ENCODE data around the gene TBC1D16.

Gene TBC1D16

DNA sequence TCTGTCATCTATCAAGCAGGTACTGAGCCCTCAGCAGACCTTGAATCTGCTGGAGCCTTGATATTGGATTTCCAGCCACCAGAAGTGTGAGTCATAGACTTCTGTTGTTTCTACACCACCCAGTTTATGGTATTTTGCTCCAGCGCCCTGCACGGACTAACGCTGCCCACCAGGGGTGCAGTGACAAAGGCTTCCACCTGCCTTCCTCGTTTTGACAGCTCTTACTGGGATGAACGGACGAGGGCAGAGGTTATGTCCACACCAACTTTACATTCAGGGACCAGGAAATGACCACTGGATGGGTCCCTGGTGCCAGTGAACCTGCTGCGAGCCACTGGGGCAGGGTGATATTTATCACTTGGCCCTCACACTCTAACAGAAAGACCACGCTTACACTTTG, 129.8 kb downstream of the TBC1D16 start:
- in situ Hi-C loops (cut with HindIII; ENCODE audit: low sequenced_read_pairs), result no loop called here

DNA sequence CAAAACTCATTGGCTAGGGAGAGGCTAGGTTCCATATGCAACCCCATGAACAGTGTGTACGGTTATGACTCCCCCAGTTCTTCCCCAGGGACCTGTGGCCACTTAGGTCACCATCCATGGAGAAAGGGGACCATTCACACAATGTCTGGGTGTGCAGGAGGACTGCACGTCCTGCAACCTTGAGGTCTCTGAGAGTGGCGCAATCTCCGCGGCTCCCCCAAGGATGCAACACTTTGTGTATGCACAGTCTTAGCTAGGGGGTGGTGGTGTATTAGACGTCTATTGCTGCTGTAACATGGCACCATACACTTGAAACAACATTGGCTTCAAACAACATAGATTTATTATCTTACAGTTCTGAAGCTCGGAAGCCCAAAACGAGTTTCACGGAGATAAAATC, 130.8 kb downstream of the TBC1D16 start:
- in situ Hi-C loops (cut with HindIII; ENCODE audit: low sequenced_read_pairs), result no loop called here

DNA sequence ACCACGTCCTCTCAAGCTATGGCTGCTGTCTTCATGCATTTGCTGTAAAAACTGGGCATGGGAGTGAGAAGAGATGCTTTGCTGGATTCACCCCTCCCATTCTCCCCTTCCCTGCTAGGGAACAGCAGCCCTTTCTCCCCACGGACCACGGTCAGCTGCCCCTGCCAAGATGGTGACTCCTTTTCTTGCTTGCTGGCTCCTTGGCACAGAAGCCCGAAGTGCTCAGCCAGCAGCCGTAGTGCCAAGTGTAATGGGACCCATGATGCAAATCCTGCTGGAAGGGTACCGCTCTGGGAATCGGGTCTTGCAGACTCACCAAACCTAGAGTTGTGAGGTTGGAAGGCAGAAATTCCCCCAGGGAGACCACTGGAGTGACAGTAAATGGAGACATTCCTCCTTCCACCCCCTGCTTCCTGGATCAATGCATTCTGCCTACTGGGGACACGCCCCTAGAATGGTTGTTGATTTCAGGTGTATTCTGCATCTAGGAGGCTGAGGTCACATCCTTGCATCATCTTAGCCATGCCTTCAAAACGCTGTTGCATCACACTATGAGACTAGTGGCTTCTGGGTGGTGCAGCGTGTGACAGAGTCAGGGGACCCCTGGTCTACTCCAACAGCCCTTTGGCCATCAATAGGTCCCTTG, 133.4 kb downstream of the TBC1D16 start:
- in situ Hi-C loops (cut with HindIII; ENCODE audit: low sequenced_read_pairs), result no loop called here

DNA sequence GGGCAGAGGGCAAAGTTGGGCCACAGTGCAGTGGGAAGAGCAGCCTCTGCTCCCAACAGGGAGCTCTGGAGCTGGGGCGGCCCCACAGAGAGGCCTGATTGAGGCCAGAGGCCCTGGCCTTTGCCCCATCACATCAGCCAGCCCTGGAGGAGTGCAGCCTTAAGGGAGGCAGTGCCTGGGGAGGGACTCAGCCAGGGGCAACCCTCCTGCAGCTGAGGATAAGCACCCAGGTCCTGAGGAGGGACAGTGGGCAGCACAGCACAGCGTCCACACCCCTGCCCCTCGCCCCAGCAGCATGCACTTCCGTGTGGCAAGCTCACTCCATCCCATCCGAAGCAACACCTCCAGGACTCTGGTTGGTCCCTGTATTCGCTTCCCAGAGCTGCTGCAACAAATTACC, 134.5 kb downstream of the TBC1D16 start:
- in situ Hi-C loops (cut with HindIII; ENCODE audit: low sequenced_read_pairs), result no loop called here

DNA sequence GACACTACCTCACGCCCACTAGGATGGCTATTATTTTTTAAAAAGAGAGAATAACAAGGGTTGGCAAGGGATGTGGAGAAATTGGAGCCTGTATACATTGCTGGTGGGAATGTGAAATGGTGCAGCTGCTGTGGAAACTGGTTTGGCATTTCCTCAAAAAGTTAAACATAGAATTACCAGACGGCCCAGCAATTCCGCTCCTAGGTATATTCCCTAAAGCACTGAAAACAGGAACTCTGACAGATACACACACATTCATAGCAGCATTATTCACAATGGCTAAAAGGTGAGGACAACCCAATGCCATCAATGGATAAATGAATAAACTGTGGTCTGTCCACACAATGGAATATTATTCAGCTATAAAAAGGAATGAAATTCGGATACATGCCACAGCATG, 136.1 kb downstream of the TBC1D16 start:
- in situ Hi-C loops (cut with HindIII; ENCODE audit: low sequenced_read_pairs), result no loop called here

DNA sequence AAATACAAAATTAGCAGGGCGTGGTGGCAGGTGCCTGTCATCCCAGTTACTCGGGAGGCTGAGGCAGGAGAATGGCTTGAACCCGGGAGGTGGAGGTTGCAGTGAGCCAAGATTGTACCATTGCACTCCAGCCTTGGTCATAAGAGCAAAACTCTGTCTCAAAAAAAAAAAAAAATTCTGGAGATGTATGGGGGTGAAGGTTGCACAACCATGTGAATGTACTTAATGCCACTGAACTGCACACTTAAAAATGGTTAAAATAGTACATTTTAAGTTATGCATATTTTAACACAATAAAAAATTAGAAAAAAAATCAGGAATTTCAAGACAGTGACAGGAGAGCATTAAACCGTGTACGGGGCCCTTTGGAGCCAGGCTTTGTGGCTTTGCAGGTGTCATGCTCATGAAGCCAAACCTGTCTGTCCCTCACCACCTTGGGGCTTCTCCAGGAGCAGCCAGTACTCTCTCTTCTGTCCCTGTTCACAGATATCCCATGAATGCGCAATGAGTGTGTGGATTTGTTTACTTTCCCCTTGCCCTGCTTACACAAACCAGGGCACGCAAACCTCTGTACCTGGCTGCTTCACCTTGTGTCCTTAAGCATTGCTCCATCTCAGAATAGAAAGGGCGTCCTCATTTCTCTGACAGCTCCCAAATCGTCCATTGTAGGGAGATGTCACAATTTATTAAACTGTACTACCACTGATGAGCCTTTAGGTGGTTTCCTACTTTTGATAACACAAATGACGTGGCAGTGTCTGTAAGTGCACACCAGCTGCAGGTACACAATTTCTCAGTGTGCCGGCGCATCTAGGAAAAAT, 138.2 kb downstream of the TBC1D16 start:
- in situ Hi-C loops (cut with HindIII; ENCODE audit: low sequenced_read_pairs), result no loop called here

DNA sequence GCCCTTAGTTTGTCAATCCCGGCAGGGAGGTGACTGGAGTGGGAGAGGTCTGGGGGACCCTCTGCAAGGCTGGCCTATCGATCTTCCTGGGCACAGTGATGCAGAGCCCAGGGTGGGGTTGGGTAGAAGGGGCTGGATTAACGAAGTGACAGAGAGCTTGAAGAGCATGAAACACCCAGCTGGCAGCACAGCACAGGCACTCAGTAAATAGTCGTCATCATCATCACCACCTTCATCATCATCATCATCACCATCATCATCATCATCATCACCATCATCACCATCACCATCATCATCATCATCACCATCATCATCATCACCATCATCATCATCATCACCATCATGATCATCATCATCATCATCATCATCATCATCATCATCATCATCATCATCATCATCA, 142.2 kb downstream of the TBC1D16 start:
- in situ Hi-C loops (cut with HindIII; ENCODE audit: low sequenced_read_pairs), result loop anchor here (5.0 kb wide), 3 partner anchors 34 to 86 kb away; no protein-coding TSS in a partner anchor

DNA sequence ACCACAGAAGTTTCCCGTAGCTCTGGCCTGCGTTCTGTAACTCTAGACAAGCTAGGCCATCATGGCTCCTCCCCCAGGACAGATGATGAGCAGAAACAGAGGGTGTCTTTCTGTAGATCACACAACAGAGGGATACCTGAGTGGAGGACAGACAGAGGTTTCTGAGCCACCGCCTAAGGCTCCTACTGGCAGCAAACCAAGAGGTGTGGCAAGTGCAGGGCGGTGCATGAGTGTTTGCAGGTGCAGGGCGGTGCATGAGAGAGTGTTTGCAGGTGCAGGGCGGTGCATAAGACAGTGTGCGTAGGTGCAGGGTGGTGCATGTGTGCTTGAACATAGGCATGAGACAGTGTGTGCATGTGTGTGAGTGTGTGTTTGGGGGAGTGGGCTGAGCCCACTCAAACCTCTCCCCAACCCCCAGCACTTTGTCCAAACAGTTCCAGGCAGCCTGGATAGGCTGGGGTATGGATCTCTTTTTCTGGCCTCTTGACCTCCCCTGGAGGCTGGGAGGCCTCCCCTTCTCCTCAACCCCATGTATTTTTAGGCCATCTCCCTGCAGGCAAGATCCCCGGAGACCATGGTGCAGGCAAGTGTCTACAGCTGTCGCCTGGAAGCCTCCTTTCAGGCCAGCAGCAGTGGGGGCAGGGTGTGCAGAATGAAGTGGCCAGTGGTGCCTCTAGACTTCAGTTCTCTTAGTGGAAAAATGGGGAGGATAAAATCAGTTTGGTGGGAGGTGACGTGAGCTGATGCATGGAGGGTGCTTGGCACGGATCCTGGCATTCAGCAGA, 143.0 kb downstream of the TBC1D16 start:
- in situ Hi-C loops (cut with HindIII; ENCODE audit: low sequenced_read_pairs), result loop anchor here (5.0 kb wide), 3 partner anchors 35 to 85 kb away; no protein-coding TSS in a partner anchor

DNA sequence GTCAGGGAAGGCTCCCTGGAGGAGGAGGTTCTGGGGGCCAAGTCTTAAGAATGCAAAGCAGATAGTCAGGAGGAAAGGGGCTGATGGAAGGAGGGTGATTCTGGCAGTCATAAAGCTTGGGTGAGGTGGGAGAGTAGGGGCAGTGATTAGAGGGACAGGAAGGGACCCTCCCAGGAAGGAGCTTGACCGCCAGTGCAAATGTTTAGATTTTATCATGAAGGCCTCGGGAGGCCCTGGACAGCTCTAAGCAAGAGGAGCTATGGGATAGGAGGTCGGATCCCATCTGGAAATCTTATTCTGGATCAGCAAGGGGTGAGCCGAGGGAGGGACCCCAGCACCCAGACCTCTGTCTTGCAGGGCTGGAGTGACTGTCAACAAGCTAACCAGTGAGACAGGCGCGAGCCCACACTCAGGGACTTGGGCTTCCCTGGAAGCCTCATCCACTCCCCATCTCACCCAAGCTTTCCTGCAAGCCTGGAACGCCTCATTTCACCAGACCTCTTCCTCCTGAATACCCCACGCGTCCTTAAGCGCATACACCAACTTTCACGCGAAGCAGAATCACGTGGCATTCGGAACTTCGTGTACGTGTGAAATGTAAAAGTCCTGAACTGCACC, 144.4 kb downstream of the TBC1D16 start:
- in situ Hi-C loops (cut with HindIII; ENCODE audit: low sequenced_read_pairs), result loop anchor here (5.0 kb wide), 3 partner anchors 36 to 86 kb away; no protein-coding TSS in a partner anchor

DNA sequence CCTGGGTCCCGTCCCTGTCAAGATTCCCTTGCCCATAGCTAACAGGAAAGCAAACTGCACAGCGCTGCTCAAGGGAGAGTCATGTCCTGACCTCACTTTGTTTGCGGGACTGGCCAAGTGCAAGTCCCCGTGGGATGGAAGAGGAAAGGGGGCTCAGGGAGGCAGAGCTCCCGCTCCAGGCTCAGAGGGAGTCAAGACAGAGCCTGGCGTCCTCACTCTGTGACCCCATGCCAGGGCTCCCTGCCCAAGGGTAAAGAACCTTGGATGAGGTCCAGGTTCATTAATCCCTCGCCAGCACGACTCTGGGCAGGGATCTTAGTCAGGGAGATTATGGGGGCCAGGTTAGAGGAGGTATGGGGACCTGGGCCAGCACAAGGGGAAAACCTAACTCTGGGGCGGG, 145.0 kb downstream of the TBC1D16 start:
- in situ Hi-C loops (cut with HindIII; ENCODE audit: low sequenced_read_pairs), result loop anchor here (5.0 kb wide), 3 partner anchors 37 to 87 kb away; no protein-coding TSS in a partner anchor

DNA sequence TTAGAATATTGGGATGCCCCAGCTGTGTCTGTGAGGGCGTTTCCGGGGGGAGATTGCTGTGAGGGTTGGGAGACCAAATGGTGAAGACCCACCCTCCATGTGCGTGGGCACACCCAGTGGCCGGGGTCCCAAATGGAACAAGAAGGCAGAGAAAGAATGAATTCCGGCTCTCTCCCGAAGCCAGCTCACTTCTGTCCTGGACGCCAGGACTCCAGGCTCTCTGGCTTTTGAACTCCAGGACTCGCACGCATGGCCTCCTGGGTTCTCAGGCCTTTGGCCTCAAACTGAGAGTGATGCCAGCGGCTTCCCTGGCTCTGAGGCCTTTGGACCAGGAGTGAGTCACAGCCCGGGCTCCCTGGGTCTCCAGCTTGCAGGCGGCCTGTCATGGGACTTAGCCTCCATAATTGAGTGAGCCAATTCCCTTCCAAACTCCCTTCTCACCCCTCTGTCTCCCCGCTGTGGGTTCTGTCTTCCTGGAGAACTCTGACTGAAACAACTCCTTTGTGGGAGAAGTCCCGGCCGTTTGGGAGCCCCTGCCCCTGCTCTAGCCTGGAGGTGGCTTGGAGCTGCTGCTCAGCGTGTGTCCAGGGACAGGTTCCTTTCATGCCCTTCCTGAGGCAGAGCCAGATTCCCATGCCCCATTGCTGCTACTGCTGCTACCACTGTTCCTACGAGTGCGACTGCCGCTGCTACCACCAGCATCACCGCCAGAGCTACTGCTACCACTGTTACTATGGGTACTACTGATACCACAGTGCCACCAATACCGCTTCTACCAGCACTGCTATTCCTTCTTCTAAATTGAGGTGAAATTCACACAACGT, 146.6 kb downstream of the TBC1D16 start:
- in situ Hi-C loops (cut with HindIII; ENCODE audit: low sequenced_read_pairs), result no loop called here

DNA sequence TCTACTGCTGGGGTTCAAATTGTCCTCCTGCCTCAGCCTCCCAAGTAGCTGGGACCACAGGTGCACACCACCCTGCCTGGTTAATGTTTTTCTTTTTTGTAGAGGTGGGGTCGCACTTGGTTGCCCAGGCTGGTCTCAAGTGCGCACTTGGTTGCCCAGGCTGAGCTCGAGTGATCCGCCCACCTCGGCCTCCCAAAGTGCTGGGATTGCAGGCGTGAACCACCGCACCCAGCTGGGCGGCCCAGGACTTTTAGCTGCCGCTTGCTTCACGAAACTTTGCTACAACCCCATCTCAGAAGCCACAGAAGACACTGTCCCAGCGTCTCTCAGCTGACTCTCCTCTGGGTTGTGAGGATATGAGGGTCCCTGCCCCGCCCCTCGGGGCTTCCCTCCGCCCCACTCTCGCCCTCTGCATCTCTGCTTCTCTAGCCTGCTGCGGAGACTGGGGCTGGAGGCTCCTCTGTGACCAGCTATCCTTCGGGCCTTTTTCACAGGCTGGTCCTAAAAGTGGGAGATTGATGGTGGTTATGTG, 147.6 kb downstream of the TBC1D16 start:
- in situ Hi-C loops (cut with HindIII; ENCODE audit: low sequenced_read_pairs), result no loop called here

DNA sequence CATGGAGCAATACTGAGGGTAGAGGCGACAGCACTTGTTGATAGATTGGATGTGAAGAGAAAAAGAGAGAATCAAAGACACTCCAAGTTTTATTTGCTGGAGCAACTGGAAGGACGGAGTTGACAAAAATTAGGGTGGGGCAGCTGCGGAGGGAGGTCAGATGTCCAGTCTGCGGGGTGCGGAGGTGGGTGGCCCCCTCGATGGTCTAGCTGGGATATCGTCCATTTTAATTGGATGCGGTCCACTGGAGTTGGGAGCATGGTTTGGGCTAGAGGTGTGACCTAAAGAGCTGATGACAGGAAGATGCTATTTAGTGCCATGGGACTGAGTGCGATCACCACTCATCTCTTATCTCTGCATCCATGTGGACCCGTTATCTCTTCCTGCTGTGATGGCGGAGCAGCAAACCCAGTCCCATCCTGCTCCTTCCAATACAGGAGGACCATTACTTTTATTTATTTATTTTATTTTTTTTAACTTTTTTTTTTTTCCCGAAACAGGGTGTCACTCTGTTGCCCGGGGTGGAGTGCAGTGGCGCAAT, 148.2 kb downstream of the TBC1D16 start:
- in situ Hi-C loops (cut with HindIII; ENCODE audit: low sequenced_read_pairs), result no loop called here

DNA sequence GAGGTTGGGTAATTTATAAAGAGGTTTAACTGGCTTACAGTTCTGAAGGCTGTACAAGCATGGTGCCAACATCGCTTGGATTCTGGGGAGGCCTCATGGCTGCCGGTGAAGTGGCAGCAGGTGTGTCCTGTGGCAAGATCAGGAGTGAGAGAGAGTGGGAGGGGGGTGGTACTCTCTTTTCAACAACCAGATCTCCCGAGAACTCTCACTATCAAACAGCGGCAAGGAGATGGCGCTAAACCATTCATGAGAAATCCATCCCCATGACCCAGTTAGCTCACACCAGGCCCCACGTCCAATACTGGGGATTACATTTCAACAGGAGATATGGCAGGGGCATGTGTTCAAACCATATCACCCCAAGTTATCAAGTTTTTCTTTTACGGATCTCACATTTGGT, 152.5 kb downstream of the TBC1D16 start:
- in situ Hi-C loops (cut with HindIII; ENCODE audit: low sequenced_read_pairs), result no loop called here

Data from endothelial cell of hepatic sinusoid (primary cell).